Measurements from ENCODE around the gene WARS2. TPM values are rescaled to one million over a fixed set of nuclear protein-coding genes. Genes with fewer than 3 reads are reported as not detected.
"Not testable (repeated sequence)": the region's sequence is repeated elsewhere in the genome, so short reads cannot be mapped to it uniquely, and the experiment has no call there.

WARS2 gene
- total and polyA plus RNA-seq, 2 experiments from 2014 or later = 6.2 to 19.3 TPM

GRCh38 chr1:119186471-119186870 is 46.0 kb upstream of the WARS2 start:
- Histone ChIP-seq H3K4me1 (ENCODE audit: insufficient read depth) (no peaks in the 10 kb centered on the region), H3K9me3 (ENCODE audit: low read depth) (no peaks in the 10 kb centered on the region), H3K27me3 (no peaks in the 10 kb centered on the region), H4K20me1 (ENCODE audit: insufficient read depth, poor library complexity, severe bottlenecking) (no peaks in the 10 kb centered on the region), H2AFZ (no peak overlapping the region), H3K4me3 (no peak overlapping the region), H3K9me2 (replicated peaks; ENCODE audit: insufficient read depth) (no peaks in the 10 kb centered on the region), H3K4me2 (no peak overlapping the region), H3K79me2 (no peaks in the 10 kb centered on the region), H3K36me3 (replicated peaks; ENCODE audit: insufficient read depth, low read depth) (no peaks in the 10 kb centered on the region), H3K27ac (no peak overlapping the region)
- 98% methylated on average over 2 of the region's 2 CpGs for WGBS (ENCODE audit: low lambda C conversion rate, missing lambda C conversion rate)
- DNase-seq (ENCODE audit: low spot score) = no peak
- TF ChIP-seq EZH2 (IDR thresholded peaks at IDR 0.05; ENCODE audit: borderline replicate concordance) (no peak), CTCF (IDR thresholded peaks at IDR 0.05; ENCODE audit: poor library complexity) (no peak), EZH2phosphoT487 (IDR thresholded peaks at IDR 0.05; ENCODE audit: low read depth, severe bottlenecking, unreplicated experiment) (no peak)

GRCh38 chr1:119184972-119185371 is 44.5 kb upstream of the WARS2 start:
- 100% methylated on average over 1 of the region's 1 CpG for WGBS (ENCODE audit: low lambda C conversion rate, missing lambda C conversion rate)
- Histone ChIP-seq H3K36me3 (replicated peaks; ENCODE audit: insufficient read depth, low read depth) (no peaks in the 10 kb centered on the region), H3K9me2 (replicated peaks; ENCODE audit: insufficient read depth) (no peaks in the 10 kb centered on the region), H3K4me3 (no peak overlapping the region), H3K4me2 (no peak overlapping the region), H3K27me3 (no peaks in the 10 kb centered on the region), H3K9me3 (ENCODE audit: low read depth) (no peaks in the 10 kb centered on the region), H3K4me1 (ENCODE audit: insufficient read depth) (no peaks in the 10 kb centered on the region), H3K27ac (no peak overlapping the region), H2AFZ (no peak overlapping the region), H3K79me2 (no peaks in the 10 kb centered on the region), H4K20me1 (ENCODE audit: insufficient read depth, poor library complexity, severe bottlenecking) (no peaks in the 10 kb centered on the region)
- no peak for DNase-seq (ENCODE audit: low spot score)
- TF ChIP-seq CTCF (IDR thresholded peaks at IDR 0.05; ENCODE audit: poor library complexity) (no peak), EZH2phosphoT487 (IDR thresholded peaks at IDR 0.05; ENCODE audit: low read depth, severe bottlenecking, unreplicated experiment) (no peak), EZH2 (IDR thresholded peaks at IDR 0.05; ENCODE audit: borderline replicate concordance) (no peak)

GRCh38 chr1:119181218-119181617 is 40.8 kb upstream of the WARS2 start:
- no peaks in the 10 kb centered on the region for H3K27me3 ChIP-seq
- no peak for TF ChIP-seq EZH2 (IDR thresholded peaks at IDR 0.05; ENCODE audit: borderline replicate concordance)
- H2AFZ ChIP-seq = no peak overlapping the region
- no peaks in the 10 kb centered on the region for H4K20me1 ChIP-seq (ENCODE audit: insufficient read depth, poor library complexity, severe bottlenecking)
- H3K79me2 ChIP-seq = no peaks in the 10 kb centered on the region
- H3K27ac ChIP-seq = no peak overlapping the region
- H3K36me3 ChIP-seq (replicated peaks; ENCODE audit: insufficient read depth, low read depth) = no peaks in the 10 kb centered on the region
- H3K9me3 ChIP-seq (ENCODE audit: low read depth) = no peaks in the 10 kb centered on the region
- H3K4me2 ChIP-seq = no peak overlapping the region
- DNase-seq (ENCODE audit: low spot score) = no peak
- no peaks in the 10 kb centered on the region for H3K4me1 ChIP-seq (ENCODE audit: insufficient read depth)
- WGBS (ENCODE audit: low lambda C conversion rate, missing lambda C conversion rate) = 54% methylated on average over 3 of the region's 3 CpGs
- H3K9me2 ChIP-seq (replicated peaks; ENCODE audit: insufficient read depth) = no peaks in the 10 kb centered on the region
- H3K4me3 ChIP-seq = no peak overlapping the region

GRCh38 chr1:119179051-119179450 is 38.6 kb upstream of the WARS2 start:
- Histone ChIP-seq H3K4me1 (ENCODE audit: insufficient read depth) (no peaks in the 10 kb centered on the region), H3K36me3 (replicated peaks; ENCODE audit: insufficient read depth, low read depth) (no peaks in the 10 kb centered on the region), H4K20me1 (ENCODE audit: insufficient read depth, poor library complexity, severe bottlenecking) (no peaks in the 10 kb centered on the region), H3K79me2 (no peaks in the 10 kb centered on the region), H3K4me3 (no peak overlapping the region), H3K27me3 (no peaks in the 10 kb centered on the region), H3K4me2 (no peak overlapping the region), H3K9me3 (ENCODE audit: low read depth) (no peaks in the 10 kb centered on the region), H3K27ac (no peak overlapping the region), H3K9me2 (replicated peaks; ENCODE audit: insufficient read depth) (no peaks in the 10 kb centered on the region), H2AFZ (no peak overlapping the region)
- TF ChIP-seq EZH2phosphoT487 (IDR thresholded peaks at IDR 0.05; ENCODE audit: low read depth, severe bottlenecking, unreplicated experiment) (no peak), EZH2 (IDR thresholded peaks at IDR 0.05; ENCODE audit: borderline replicate concordance) (no peak), CTCF (IDR thresholded peaks at IDR 0.05; ENCODE audit: poor library complexity) (no peak)
- DNase-seq (ENCODE audit: low spot score) = no peak
- WGBS (ENCODE audit: low lambda C conversion rate, missing lambda C conversion rate) = 96% methylated on average over 19 of the region's 22 CpGs

- H3K79me2 ChIP-seq; DNase-seq (ENCODE audit: low spot score): not testable (repeated sequence)
- WGBS (ENCODE audit: low lambda C conversion rate, missing lambda C conversion rate) = 94% methylated on average over 10 of the region's 10 CpGs
Observed at GRCh38 chr1:119172927-119173326, 32.5 kb upstream of the WARS2 start.

GRCh38 chr1:119171381-119172010 is 31.0 kb upstream of the WARS2 start:
- not testable (repeated sequence) for H3K4me1 ChIP-seq (ENCODE audit: insufficient read depth); H2AFZ ChIP-seq; H3K4me2 ChIP-seq; H3K36me3 ChIP-seq (replicated peaks; ENCODE audit: insufficient read depth, low read depth); DNase-seq (ENCODE audit: low spot score); H3K4me3 ChIP-seq; H3K27ac ChIP-seq; H4K20me1 ChIP-seq (ENCODE audit: insufficient read depth, poor library complexity, severe bottlenecking); H3K27me3 ChIP-seq; H3K9me3 ChIP-seq (ENCODE audit: low read depth); H3K79me2 ChIP-seq; H3K9me2 ChIP-seq (replicated peaks; ENCODE audit: insufficient read depth)
- WGBS (ENCODE audit: low lambda C conversion rate, missing lambda C conversion rate) = 94% methylated on average over 34 of the region's 34 CpGs

More at GRCh38 chr1:119172927-119173326, 32.5 kb upstream of the WARS2 start:
- H3K27me3 ChIP-seq; H3K9me3 ChIP-seq (ENCODE audit: low read depth); H2AFZ ChIP-seq; H3K4me1 ChIP-seq (ENCODE audit: insufficient read depth); H3K4me3 ChIP-seq; H3K9me2 ChIP-seq (replicated peaks; ENCODE audit: insufficient read depth); H3K4me2 ChIP-seq; H3K36me3 ChIP-seq (replicated peaks; ENCODE audit: insufficient read depth, low read depth); H4K20me1 ChIP-seq (ENCODE audit: insufficient read depth, poor library complexity, severe bottlenecking); H3K27ac ChIP-seq: not testable (repeated sequence)

Measured in hepatocyte (in vitro differentiated cells).